GM19099 (cell line): ENCODE results near the gene CLUH.

Source experiments
- POLR2A ChIP-seq: IDR thresholded peaks from 3 replicates; pipeline ENCODE4 v1.6.1; 2011; ENCODE audit warnings: low read depth; ENCODE audit not compliant: insufficient read length; ENCODE audit errors: extremely low read depth

CLUH gene

GRCh38 chr17:2697611-2698162 lies 13.9 kb downstream of the CLUH start:
- TF ChIP-seq POLR2A = no peak

- no peak for TF ChIP-seq POLR2A
Observed at GRCh38 chr17:2695961-2696760, 15.4 kb downstream of the CLUH start.

- no peak for TF ChIP-seq POLR2A
Observed at GRCh38 chr17:2695243-2695960, 16.2 kb downstream of the CLUH start.

GRCh38 chr17:2694381-2695242 lies 17.0 kb downstream of the CLUH start:
- TF ChIP-seq POLR2A = no peak

GRCh38 chr17:2693561-2694380 lies 17.8 kb downstream of the CLUH start:
- no peak for TF ChIP-seq POLR2A

- no peak for TF ChIP-seq POLR2A
Observed at GRCh38 chr17:2692781-2693135, 18.8 kb downstream of the CLUH start.

- TF ChIP-seq POLR2A = no peak
Observed at GRCh38 chr17:2691965-2692780, 19.4 kb downstream of the CLUH start.

- no peak for TF ChIP-seq POLR2A
Observed at GRCh38 chr17:2691069-2691871, 20.3 kb downstream of the CLUH start.

- no peak for TF ChIP-seq POLR2A
Observed at GRCh38 chr17:2690165-2691068, 21.1 kb downstream of the CLUH start.

- no peak for TF ChIP-seq POLR2A
Observed at GRCh38 chr17:2689411-2690164, 22.0 kb downstream of the CLUH start.
